ENCODE data around the gene TMPRSS9.

Gene TMPRSS9

DNA sequence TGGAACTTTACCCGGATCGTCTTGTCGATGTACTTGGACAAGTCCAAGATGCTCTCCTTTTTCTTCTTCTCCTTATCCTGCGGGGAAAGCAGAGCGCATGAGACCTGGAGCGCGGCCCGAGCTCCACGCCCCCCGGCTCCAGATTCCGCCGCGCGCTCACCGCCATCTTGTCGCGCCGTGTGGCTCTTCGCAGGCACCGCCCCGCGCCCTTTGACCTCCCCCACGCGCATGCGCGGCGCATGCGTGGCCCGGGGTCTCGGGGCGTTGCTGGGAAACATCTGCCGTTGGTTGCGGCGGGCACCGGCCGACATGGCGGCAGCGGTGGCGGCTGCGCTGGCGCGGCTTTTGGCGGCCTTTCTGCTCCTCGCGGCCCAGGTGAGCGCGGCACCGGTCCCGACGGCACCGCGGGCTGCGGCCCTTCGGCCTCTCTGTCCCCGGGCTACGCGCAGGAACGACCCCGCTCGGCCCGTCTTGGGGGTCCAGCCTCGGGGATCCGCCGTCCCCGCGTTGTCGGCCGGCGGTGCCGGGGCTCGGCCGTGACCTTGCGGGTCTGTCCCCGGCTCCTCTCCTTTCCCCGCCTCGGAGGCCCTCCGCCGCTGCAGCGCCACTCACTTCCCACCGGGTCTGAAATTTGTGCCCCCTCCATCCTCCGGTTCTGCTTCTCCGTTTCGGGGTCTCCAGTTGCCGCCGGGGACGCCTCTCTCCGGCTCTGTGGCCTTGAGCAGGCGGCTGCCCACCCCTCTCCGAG is 31.5 kb upstream of the TMPRSS9 start, which contains the start of the genes LSM7 and SPPL2B:
Gene LSM7, minus strand, starts transcription at position 186 of the 748 bp plus-strand sequence. Its CDS starts 20 bp downstream, at position 166.
Gene SPPL2B, plus strand, starts transcription at position 284 of the 748 bp plus-strand sequence. Its CDS starts 26 bp downstream, at position 310.
- DNase-seq (ENCODE audit: insufficient read length, low spot score) (peak; percentile 98), FAIRE-seq (peak; percentile 99)
- TF ChIP-seq POU2F2 (IDR thresholded peaks at IDR 0.05; ENCODE audit: low read depth, low read length), result no peak; the same call in none of the 2 replicates
- no peak for TF ChIP-seq PAX5 (IDR thresholded peaks at IDR 0.05; ENCODE audit: insufficient read depth, low read length, severe bottlenecking)
- peak; percentile 79 for TF ChIP-seq POLR2A (IDR thresholded peaks at IDR 0.05; ENCODE audit: low read depth, low read length)
- TF ChIP-seq TAF1 (IDR thresholded peaks at IDR 0.05; ENCODE audit: low read depth, low read length), result peak; percentile 89
- TF ChIP-seq POLR2AphosphoS5 (IDR thresholded peaks at IDR 0.05; ENCODE audit: low read depth, low read length), result peak; percentile 80

GRCh38 chr19:2329149-2329478 is 31.0 kb upstream of the TMPRSS9 start:
- TF ChIP-seq PAX5 (IDR thresholded peaks at IDR 0.05; ENCODE audit: insufficient read depth, low read length, severe bottlenecking), result no peak
- TF ChIP-seq POLR2AphosphoS5 (IDR thresholded peaks at IDR 0.05; ENCODE audit: low read depth, low read length), result no peak
- FAIRE-seq (peak; percentile 13), DNase-seq (ENCODE audit: insufficient read length, low spot score) (no peak)

GRCh38 chr19:2329501-2329916 is 30.6 kb upstream of the TMPRSS9 start:
- FAIRE-seq (no peak), DNase-seq (ENCODE audit: insufficient read length, low spot score) (no peak)
- TF ChIP-seq POLR2AphosphoS5 (IDR thresholded peaks at IDR 0.05; ENCODE audit: low read depth, low read length), result no peak
- no peak for TF ChIP-seq POLR2A (IDR thresholded peaks at IDR 0.05; ENCODE audit: low read depth, low read length)
- TF ChIP-seq POU2F2 (IDR thresholded peaks at IDR 0.05; ENCODE audit: low read depth, low read length), result no peak
- TF ChIP-seq PAX5 (IDR thresholded peaks at IDR 0.05; ENCODE audit: insufficient read depth, low read length, severe bottlenecking), result no peak
- no peak for TF ChIP-seq TAF1 (IDR thresholded peaks at IDR 0.05; ENCODE audit: low read depth, low read length)
- no peak for TF ChIP-seq SPI1 (IDR thresholded peaks at IDR 0.05; ENCODE audit: low read depth, low read length)

GRCh38 chr19:2330255-2330631 is 29.8 kb upstream of the TMPRSS9 start:
- no peak for DNase-seq (ENCODE audit: insufficient read length, low spot score)
- no peak for TF ChIP-seq POLR2A (IDR thresholded peaks at IDR 0.05; ENCODE audit: low read depth, low read length)
- no peak for TF ChIP-seq PAX5 (IDR thresholded peaks at IDR 0.05; ENCODE audit: insufficient read depth, low read length, severe bottlenecking)
- TF ChIP-seq POLR2AphosphoS5 (IDR thresholded peaks at IDR 0.05; ENCODE audit: low read depth, low read length), result no peak
- no peak for TF ChIP-seq SPI1 (IDR thresholded peaks at IDR 0.05; ENCODE audit: low read depth, low read length)
- TF ChIP-seq POU2F2 (IDR thresholded peaks at IDR 0.05; ENCODE audit: low read depth, low read length), result no peak
- TF ChIP-seq TAF1 (IDR thresholded peaks at IDR 0.05; ENCODE audit: low read depth, low read length), result no peak
- FAIRE-seq, result no peak

DNA sequence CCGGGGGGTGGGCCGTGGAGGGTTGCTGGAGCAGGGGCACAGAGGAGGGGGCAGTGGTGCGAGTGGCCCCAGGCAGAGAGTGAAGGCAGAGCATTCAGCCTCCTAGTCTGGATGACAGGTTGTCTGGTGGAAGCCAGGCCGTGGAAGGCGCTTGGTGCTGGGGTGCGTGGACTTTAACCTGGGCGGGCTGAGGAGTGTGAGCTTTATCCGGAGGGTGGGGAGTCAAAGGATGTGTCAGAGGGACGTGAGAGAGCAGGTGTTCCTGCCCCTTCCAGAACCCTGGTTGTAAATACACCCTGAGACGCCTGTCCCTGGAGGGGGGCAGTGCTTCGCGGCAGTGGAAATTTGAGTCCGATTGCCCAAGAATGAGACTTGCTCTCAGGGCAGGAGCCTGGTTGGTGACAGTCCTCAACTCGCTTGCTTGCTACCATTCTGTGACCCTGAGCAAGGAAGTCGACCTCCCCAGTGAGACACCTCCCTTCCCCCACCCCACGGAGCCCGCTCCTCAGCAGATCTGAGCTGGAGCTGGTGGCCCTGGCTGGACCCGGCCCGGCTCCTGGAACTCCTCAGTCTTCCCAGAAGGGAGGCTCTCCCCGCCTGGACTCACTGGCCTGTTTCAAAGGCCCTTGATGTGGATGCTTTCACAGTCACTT is 29.3 kb upstream of the TMPRSS9 start:
- FAIRE-seq (no peak), DNase-seq (ENCODE audit: insufficient read length, low spot score) (no peak)
- TF ChIP-seq SPI1 (IDR thresholded peaks at IDR 0.05; ENCODE audit: low read depth, low read length), result no peak
- TF ChIP-seq PAX5 (IDR thresholded peaks at IDR 0.05; ENCODE audit: insufficient read depth, low read length, severe bottlenecking), result no peak
- no peak for TF ChIP-seq POLR2AphosphoS5 (IDR thresholded peaks at IDR 0.05; ENCODE audit: low read depth, low read length)
- no peak for TF ChIP-seq TAF1 (IDR thresholded peaks at IDR 0.05; ENCODE audit: low read depth, low read length)
- no peak for TF ChIP-seq POU2F2 (IDR thresholded peaks at IDR 0.05; ENCODE audit: low read depth, low read length)
- TF ChIP-seq POLR2A (IDR thresholded peaks at IDR 0.05; ENCODE audit: low read depth, low read length), result no peak

DNA sequence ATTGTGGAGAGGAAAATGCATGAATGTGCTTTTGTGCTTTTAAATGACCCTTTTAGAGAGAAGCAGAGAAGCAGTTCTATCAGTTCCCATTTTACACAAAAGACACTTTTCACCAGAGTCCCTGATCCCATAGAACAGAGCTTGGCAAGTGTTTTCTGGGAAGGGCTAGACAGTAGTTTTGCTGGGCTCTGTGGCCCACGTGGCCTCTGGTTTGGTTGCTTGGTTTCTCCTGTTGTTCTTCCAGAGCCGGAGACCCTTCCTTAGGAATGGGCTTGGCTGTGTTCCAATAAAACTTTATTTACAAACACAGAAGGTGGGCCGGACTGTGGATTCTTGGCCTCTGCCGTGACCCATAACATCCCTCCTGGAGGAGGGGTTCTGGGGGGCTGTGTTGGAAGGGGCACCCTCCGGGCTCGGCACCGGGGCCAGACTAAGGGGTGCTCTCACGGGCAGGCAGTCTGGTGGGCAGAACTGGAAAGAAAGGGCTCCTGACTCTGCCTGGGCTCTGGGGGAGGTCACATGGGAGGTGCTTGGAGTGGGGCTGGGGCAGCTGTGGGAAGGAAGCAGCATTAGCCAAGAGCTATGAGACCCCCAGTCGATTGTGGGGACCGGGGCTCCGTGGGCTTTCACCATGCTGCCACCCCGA is 28.3 kb upstream of the TMPRSS9 start:
- TF ChIP-seq POLR2AphosphoS5 (IDR thresholded peaks at IDR 0.05; ENCODE audit: low read depth, low read length), result no peak
- TF ChIP-seq PAX5 (IDR thresholded peaks at IDR 0.05; ENCODE audit: insufficient read depth, low read length, severe bottlenecking), result no peak
- TF ChIP-seq SPI1 (IDR thresholded peaks at IDR 0.05; ENCODE audit: low read depth, low read length), result no peak
- TF ChIP-seq POU2F2 (IDR thresholded peaks at IDR 0.05; ENCODE audit: low read depth, low read length), result no peak
- FAIRE-seq (no peak), DNase-seq (ENCODE audit: insufficient read length, low spot score) (no peak)

GRCh38 chr19:2332341-2333026 is 27.6 kb upstream of the TMPRSS9 start:
- TF ChIP-seq PAX5 (IDR thresholded peaks at IDR 0.05; ENCODE audit: insufficient read depth, low read length, severe bottlenecking) (no peak), TAF1 (IDR thresholded peaks at IDR 0.05; ENCODE audit: low read depth, low read length) (no peak), POLR2AphosphoS5 (IDR thresholded peaks at IDR 0.05; ENCODE audit: low read depth, low read length) (no peak), POLR2A (IDR thresholded peaks at IDR 0.05; ENCODE audit: low read depth, low read length) (no peak), SPI1 (IDR thresholded peaks at IDR 0.05; ENCODE audit: low read depth, low read length) (no peak), POU2F2 (IDR thresholded peaks at IDR 0.05; ENCODE audit: low read depth, low read length) (no peak)
- FAIRE-seq, result peak; percentile 94
- peak; percentile 77 for DNase-seq (ENCODE audit: insufficient read length, low spot score)

GRCh38 chr19:2333027-2333806 is 26.8 kb upstream of the TMPRSS9 start:
- DNase-seq (ENCODE audit: insufficient read length, low spot score), result no peak
- TF ChIP-seq POU2F2 (IDR thresholded peaks at IDR 0.05; ENCODE audit: low read depth, low read length), result no peak
- TF ChIP-seq TAF1 (IDR thresholded peaks at IDR 0.05; ENCODE audit: low read depth, low read length), result no peak
- TF ChIP-seq SPI1 (IDR thresholded peaks at IDR 0.05; ENCODE audit: low read depth, low read length), result no peak
- no peak for TF ChIP-seq POLR2A (IDR thresholded peaks at IDR 0.05; ENCODE audit: low read depth, low read length)
- TF ChIP-seq POLR2AphosphoS5 (IDR thresholded peaks at IDR 0.05; ENCODE audit: low read depth, low read length), result no peak
- TF ChIP-seq PAX5 (IDR thresholded peaks at IDR 0.05; ENCODE audit: insufficient read depth, low read length, severe bottlenecking), result no peak
- peak; percentile 75 for FAIRE-seq

Measured in GM12891 (cell line).